Motor neuron (in vitro differentiated cells): ENCODE results near the gene HSD17B11. TPM values are rescaled to one million over a fixed set of nuclear protein-coding genes. Genes with fewer than 3 reads are reported as not detected.

ENCODE experiments used
- ATAC-seq, 8 experiments: fragments of 200-7000 bp; cut with Tn5 transposase; replicated peaks in 6 of 8; 2 replicates each; pipeline ENCODE4 v1.8.0; 2021; ENCODE audit warnings: mild to moderate bottlenecking in 8 of 8, moderate library complexity in 8 of 8
- H3K27ac ChIP-seq, 2 donors: fragments of 250-450 bp; sonication (Bioruptor Pico); 2 replicates each; pipeline ENCODE4 v1.9.0; 2021; ENCODE audit warnings: antibody characterized with exemption in 2 of 2, mild to moderate bottlenecking in 2 of 2, moderate library complexity in 1 of 2
- H3K4me1 ChIP-seq, 2 donors: fragments of 250-450 bp; sonication (Bioruptor Pico); replicated peaks in 1 of 2; 2 replicates each; pipeline ENCODE4 v1.6.1; 2021; ENCODE audit warnings: antibody characterized with exemption in 2 of 2, mild to moderate bottlenecking in 2 of 2, moderate library complexity in 1 of 2
- H3K4me3 ChIP-seq, 5 donors: fragments of 250-450 bp; sonication (Bioruptor Pico); 2 replicates each; pipeline ENCODE4 v1.9.0; 2021; ENCODE audit warnings: antibody characterized with exemption in 5 of 5, mild to moderate bottlenecking in 5 of 5, moderate library complexity in 4 of 5
- WGBS, 10 experiments: fragments of 450-650 bp; shearing (Covaris generic); methylation state at CpG; one replicate each; pipeline ENCODE4 v1.0.0; 2022; 5-methylcytosine and 5-hydroxymethylcytosine counted together
- in situ Hi-C, 9 experiments: fragments of 400-800 bp; cut with MboI; loops; one replicate each; pipeline ENCODE4 v1.15.0; 2021; ENCODE audit warnings: low sequenced_read_pairs in 9 of 9, low pct_unique_long_range_greater_than_20kb in 2 of 9; ENCODE audit not compliant: unreplicated experiment in 9 of 9
- total RNA-seq, 8 experiments: library from RNA; unstranded; fragments of 300-600 nt; gene quantifications; 2 replicates each; pipeline versions ENCODE4 v1.2.3 to v1.2.4, GENCODE V29; 2022

HSD17B11 gene
- total RNA-seq, 8 experiments from 2014 or later = 19.1 to 34.2 (median 22.3) TPM

DNA sequence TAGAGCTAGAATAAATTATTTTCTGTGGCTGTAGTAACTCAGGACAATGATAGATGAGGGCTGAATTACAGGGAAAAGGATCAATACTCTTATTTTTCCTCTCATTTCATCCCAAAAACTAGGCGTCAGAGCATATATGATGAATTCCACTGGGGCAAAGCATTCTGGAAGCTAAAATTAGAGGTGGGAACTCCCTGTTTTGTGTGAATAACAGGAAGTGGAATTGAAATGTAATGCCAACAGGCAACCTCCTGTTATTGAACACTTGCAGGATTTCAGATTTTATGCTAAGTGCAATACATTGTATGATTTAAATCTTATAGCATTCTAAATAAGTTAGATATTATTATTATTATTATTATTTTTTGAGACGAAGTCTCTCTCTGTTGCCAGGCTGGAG is 20.9 kb downstream of the HSD17B11 start:
- in situ Hi-C loops = loop anchor here in 2 of 9 experiments (10.0 to 25.0 kb wide), 3 partner anchors 92 to 467 kb away; partner anchors contain the start of gene MEPE (in 1 of the 2)
- no peak overlapping the region for H3K4me3 ChIP-seq
- WGBS, 10 experiments = 61 to 95% (median 82%) methylated on average over 1 to 2 of the region's 2 CpGs; no CpG with 5 or more reads in 4 of the 10 experiments
- H3K4me1 ChIP-seq = no peaks in the 10 kb centered on the region
- ATAC-seq = peak in 1 of 8 experiments; percentile 61
- no peak overlapping the region for H3K27ac ChIP-seq

DNA sequence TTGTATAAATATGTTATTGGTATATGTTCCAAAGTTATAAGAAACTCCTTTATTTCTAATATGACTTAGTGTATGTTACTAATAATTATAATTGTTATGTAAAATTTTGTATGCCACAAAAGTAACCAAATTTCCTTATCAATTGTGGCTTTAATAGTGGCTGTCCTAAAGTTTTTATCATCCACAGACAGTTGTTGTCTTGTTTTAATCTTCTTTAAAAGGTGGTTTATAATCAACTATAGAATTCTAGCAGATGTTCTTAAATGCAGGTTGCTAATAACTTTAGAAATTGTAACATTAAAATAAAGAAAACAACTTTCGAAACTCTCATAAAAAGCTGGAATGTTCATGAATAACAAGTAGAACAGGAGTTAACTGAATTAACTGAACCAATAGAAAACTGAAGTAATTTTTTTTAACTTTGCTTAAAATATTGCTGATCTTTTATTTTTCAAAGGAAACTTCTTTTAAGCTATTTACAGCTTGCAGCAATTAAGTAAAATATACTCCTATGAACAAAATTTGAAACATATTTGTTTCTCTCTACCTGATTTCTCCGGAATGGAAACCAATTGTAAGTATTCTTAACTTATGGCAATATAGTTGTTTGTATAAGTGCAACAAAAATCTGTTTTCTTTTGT is 24.3 kb downstream of the HSD17B11 start:
- no peak overlapping the region for H3K27ac ChIP-seq
- 44 to 100% (median 92%) methylated on average over 2 of the region's 2 CpGs; no CpG with 5 or more reads in 1 of the 10 experiments for WGBS, 10 experiments
- H3K4me1 ChIP-seq = no peaks in the 10 kb centered on the region
- no peak for ATAC-seq
- H3K4me3 ChIP-seq = no peak overlapping the region
- in situ Hi-C loops = loop anchor here in 1 of 9 experiments (25.0 kb wide), 2 partner anchors 96 to 471 kb away; partner anchors contain the start of gene MEPE

DNA sequence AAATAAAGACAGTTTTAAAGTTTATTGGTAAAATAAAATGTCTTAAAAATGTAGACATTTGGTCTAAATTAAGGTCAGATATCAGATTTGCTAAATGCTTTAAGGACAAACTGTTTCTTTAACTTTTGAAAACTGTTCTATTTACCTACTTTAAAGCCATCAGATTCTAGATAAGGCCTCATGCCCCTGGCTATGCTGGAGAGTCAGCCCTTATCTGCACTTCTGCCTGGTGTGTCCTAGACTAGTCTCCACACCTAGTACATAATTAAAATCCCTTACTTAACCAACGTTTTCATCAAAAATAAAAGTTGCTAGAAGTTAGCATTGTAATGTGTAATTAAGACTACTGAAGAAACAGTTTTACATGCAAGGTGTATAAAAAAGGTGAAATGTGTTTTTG is 25.6 kb downstream of the HSD17B11 start:
- H3K4me3 ChIP-seq = no peak overlapping the region
- H3K4me1 ChIP-seq = no peaks in the 10 kb centered on the region
- no peak overlapping the region for H3K27ac ChIP-seq
- 17 to 82% (median 52%) methylated on average over 1 of the region's 1 CpG; no CpG with 5 or more reads in 4 of the 10 experiments for WGBS, 10 experiments
- in situ Hi-C loops = loop anchor here in 1 of 9 experiments (25.0 kb wide), 2 partner anchors 97 to 472 kb away; partner anchors contain the start of gene MEPE
- no peak for ATAC-seq

DNA sequence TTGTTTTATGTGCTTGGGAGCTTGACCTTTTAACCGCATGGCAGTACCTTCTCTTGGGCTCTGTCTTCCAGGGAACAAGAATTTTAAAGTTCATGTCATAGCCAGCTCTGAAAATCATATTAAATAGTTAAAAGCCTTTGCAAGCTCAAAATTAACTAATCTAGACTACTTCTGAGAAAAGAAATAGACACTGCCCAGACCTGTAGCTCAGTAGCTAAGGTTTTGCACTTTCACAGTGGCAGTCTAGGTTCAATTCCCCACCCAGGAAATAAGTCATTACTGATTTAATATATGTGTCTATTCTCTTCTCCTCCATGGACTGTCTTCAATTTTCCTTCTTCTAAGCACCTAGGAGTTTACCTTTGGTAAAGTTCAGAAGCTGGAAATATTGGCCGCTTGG is 27.4 kb downstream of the HSD17B11 start:
- in situ Hi-C loops = loop anchor here in 1 of 9 experiments (25.0 kb wide), 2 partner anchors 99 to 474 kb away; partner anchors contain the start of gene MEPE
- no peak overlapping the region for H3K4me3 ChIP-seq
- H3K4me1 ChIP-seq = no peaks in the 10 kb centered on the region
- ATAC-seq = peak in 1 of 8 experiments; percentile 20
- H3K27ac ChIP-seq = no peak overlapping the region
- WGBS, 10 experiments = 92 to 100% (median 100%) methylated on average over 1 to 2 of the region's 2 CpGs; no CpG with 5 or more reads in 2 of the 10 experiments

DNA sequence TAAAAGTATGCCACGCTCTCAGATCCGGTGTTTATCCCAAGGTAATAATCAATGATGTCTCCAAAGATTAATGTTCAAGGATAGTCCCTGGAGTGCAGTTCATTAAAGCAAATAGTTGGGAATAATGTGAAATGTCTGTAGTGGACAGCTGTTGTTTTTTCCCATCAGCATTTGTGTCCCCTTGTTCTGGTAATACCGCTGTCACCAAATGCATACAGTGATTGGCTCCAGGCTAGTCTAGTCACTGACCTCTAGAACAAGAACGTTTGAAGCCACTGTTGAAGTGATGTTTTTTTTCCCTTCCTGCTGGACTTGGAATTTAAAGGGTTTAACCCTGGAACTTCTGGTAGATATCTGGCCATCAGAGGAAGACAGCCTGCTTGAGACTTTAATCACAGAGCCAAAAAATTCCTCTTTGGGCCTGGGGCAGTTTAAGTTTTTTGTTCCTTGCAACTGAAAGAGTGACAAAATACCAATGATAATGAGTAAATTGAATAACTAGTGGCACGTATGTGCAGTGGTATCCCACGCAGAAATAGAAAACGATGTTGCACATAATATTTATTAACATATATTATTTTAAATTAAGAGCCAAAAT is 30.6 kb downstream of the HSD17B11 start:
- H3K4me3 ChIP-seq = no peak overlapping the region
- peak in 3 of 8 experiments; percentile 23 to 54 (median 44) for ATAC-seq
- in situ Hi-C loops = loop anchor here in 1 of 9 experiments (25.0 kb wide), 2 partner anchors 102 to 477 kb away; partner anchors contain the start of gene MEPE
- no peaks in the 10 kb centered on the region for H3K4me1 ChIP-seq
- 43 to 100% (median 67%) methylated on average over 2 to 7 of the region's 7 CpGs for WGBS, 10 experiments
- H3K27ac ChIP-seq = no peak overlapping the region

DNA sequence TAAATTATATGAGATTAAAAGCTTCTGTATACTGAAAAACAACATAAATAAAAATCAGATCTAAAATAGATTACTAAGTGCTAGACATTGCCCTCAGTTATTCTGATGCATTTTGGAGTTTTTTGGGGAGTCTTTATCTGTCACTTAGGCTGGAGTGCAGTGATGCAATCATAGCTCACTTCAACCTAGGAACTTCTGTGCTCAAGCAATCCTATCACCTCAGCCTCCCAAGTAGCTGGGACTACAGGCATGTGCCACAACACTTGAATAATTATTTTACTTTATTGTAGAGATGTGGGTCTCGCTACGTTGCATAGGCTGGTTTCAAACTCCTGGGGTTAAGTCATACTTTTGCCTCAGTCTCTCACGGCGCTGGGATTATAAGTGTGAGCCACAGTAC is 31.7 kb downstream of the HSD17B11 start:
- Histone ChIP-seq H3K4me1 (no peaks in the 10 kb centered on the region), H3K4me3 (no peak overlapping the region), H3K27ac (no peak overlapping the region)
- 80 to 100% (median 100%) methylated on average over 1 to 4 of the region's 4 CpGs; no CpG with 5 or more reads in 3 of the 10 experiments for WGBS, 10 experiments
- in situ Hi-C loops = loop anchor here in 1 of 9 experiments (25.0 kb wide), 2 partner anchors 103 to 478 kb away; partner anchors contain the start of gene MEPE
- ATAC-seq = no peak

DNA sequence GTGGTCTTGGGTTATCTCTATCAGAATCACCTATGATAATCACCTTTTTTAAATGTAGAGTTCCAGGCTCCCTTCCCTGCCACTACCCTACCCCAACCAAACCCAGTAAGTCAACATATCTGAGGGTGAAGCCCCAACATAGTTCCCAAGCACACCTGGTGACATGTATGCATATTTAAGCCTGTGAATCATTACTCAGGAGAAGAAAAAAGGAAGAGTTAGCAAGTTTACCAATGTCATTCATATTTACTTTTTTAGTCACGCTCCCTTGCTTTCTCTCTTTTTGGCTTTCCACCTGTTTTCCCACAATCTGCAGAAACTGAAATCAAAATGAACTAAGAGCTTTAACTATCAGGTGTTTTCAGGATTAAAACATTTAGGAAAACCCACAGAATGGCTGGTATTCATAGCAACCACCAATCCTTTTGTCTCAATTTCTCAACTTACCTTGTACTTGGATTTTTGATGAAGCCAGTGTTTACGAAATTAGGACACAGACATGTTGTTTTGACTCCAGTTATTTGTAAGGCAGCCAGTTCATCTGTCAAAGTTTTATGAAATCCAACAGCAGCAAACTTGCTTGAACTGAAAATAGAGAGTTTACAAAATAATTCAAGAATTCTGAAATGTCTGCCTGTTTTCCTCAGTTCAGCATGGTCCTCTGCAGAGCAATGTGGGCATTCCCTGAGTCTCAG is 34.0 kb downstream of the HSD17B11 start:
- Histone ChIP-seq H3K4me1 (no peaks in the 10 kb centered on the region), H3K4me3 (no peak overlapping the region), H3K27ac (no peak overlapping the region)
- in situ Hi-C loops = loop anchor here in 1 of 9 experiments (25.0 kb wide), 2 partner anchors 105 to 480 kb away; partner anchors contain the start of gene MEPE
- WGBS, 10 experiments = 75 to 100% (median 100%) methylated on average over 1 to 2 of the region's 2 CpGs; no CpG with 5 or more reads in 2 of the 10 experiments
- ATAC-seq = no peak

DNA sequence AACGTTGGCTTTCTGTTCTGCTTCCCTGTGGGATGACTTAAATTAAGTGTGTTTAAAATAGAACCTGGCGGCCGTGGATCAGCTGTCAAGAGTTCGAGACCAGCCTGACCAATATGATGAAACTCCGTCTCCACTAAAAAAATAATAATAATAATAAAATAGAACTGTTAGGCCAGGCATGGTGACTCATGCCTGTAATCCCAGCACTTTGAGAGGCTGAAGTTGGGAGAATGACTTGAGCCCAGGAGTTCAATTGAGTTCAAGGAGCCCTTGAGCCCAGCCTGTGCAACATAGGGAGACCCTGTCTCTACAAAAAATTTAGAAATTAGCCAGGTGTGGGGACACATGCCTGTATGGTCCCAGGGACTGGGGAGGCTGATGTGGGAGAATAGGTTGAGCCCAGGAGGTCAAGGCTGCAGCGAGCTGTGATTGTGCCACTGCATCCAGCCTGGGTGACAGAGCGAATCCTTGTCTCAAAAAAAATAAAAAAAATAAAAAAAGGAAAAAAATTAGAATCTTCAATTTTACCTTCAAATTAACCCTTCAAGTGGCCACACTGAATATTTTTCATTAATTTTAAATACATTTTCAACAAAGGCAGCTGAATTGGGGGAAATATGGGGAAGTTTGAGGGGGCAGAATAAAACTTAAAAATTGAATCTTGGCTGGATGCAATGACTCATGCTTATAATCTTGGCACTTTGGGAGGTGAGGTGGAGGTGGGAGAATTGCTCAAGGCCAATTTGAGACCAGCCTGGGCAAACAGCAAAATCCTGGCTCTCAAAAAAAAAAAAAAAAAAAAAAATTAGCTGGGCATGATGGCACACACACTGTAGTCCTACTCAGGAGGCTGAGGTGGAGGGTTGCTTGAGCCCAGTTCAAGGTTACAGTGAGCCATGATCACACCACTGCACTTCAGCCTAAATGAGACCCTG is 36.6 kb downstream of the HSD17B11 start:
- no peak overlapping the region for H3K27ac ChIP-seq
- 53 to 100% (median 88%) methylated on average over 3 to 7 of the region's 7 CpGs for WGBS, 10 experiments
- no peaks in the 10 kb centered on the region for H3K4me1 ChIP-seq

DNA sequence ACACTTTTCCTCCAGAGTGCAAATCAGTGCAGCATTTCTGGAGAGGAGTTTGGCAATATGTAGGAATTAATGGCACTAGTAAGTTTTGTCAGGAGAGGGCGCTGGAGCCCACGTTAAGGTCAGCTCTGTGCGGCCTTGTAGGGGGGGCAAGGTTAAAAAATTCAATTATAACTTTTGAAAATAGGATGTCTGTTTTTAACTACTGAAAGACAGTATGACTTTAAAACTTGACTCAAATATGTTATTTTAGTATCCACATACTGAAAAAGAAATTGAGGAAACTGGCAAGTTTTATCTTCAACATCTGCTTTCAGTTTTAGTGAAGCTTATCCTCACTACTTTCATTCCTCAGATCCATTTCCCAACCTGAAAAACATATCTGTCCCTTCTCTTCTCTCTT is 37.4 kb downstream of the HSD17B11 start:
- ATAC-seq = peak in 4 of 8 experiments; percentile 64 to 93 (median 85)
- Histone ChIP-seq H3K27ac (no peak overlapping the region), H3K4me3 (no peak overlapping the region), H3K4me1 (no peaks in the 10 kb centered on the region)
- WGBS, 10 experiments = 0 to 42% (median 20%) methylated on average over 3 of the region's 3 CpGs; no CpG with 5 or more reads in 3 of the 10 experiments
- in situ Hi-C loops = loop anchor here in 1 of 9 experiments (25.0 kb wide), 2 partner anchors 109 to 484 kb away; partner anchors contain the start of gene MEPE

More for the DNA sequence above, 36.6 kb downstream of the HSD17B11 start:
- in situ Hi-C loops = loop anchor here in 1 of 9 experiments (25.0 kb wide), 2 partner anchors 108 to 483 kb away; partner anchors contain the start of gene MEPE
- H3K4me3 ChIP-seq = no peak overlapping the region
- ATAC-seq = peak in 2 of 8 experiments; percentile 28 to 64

DNA sequence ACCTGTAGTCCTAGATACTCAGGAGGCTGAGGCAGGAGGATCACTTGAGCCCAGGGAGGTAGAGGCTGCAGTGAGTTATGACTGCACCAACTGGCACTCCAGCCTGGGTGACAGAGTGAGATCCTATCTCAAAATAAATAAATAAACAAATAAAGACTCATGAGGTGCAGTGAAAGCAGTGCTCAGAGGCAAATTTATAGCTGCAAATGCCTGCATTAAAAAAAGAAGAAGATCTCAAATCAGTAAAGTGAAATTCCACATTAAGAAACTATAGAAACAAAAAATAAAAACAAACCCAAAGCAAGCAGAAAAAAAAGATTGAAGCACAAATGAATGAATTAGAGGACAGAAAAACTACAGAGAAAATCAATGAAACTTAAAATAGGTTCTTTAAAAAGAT is 45.8 kb downstream of the HSD17B11 start:
- in situ Hi-C loops = no loop called here
- Histone ChIP-seq H3K4me3 (no peak overlapping the region), H3K27ac (no peak overlapping the region), H3K4me1 (no peaks in the 10 kb centered on the region)
- no peak for ATAC-seq

DNA sequence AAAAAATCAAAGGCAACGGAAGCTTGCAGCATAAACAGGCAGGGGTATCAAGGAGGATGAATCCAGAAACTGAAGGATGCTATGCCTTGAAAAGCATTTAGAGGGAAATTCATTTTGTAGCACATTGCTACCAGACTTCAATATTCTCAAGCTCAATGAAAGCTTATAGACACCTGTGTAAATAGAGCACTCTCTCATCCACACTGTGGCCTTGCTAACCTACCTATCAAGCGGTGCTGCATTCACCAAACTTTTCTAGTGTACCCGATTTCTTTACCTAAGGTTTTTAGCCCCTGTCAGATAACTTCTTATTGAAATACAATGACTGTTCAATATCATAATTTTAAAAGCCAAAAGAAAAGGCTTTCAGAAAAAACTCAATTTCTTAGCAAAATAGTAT is 48.1 kb downstream of the HSD17B11 start:
- WGBS, 10 experiments = 75 to 100% (median 93%) methylated on average over 1 to 3 of the region's 3 CpGs; no CpG with 5 or more reads in 1 of the 10 experiments
- in situ Hi-C loops = no loop called here
- H3K27ac ChIP-seq = no peak overlapping the region
- H3K4me3 ChIP-seq = no peak overlapping the region
- no peaks in the 10 kb centered on the region for H3K4me1 ChIP-seq
- ATAC-seq = no peak
